ENCODE results near the gene TFAP2D. TPM values are rescaled to one million over a fixed set of nuclear protein-coding genes. Genes with fewer than 3 reads are reported as not detected.

TFAP2D gene
- not detected in 2 replicates for total RNA-seq (2014; rRNA removed; shearing (Covaris generic))

DNA sequence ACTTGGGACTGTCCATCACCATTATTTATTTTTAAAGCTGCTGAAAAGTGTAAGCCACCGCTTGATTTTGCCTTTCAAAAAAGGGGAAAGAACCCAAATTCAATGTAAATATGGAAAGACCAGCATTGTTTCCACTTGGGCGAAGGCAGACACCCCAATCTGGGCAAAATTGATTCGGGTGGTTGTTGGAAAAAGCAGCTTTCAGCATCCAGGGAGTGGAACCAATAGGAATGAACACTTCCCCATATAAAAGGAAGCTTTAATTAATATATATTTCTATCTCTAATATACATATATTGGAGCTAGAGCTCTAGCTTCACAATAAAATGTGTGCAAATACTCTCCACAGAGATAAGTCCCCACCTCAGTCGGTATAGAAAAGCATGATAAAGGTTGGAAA lies at the start of gene TFAP2D:
Gene TFAP2D, plus strand, starts transcription at position 301 of the 400 bp plus-strand sequence. CDS start 530 bp downstream, outside the sequence.
- H3K36me3 ChIP-seq (replicated peaks; ENCODE audit: control insufficient read depth, insufficient read depth, low read length), result no peaks in the 10 kb centered on the region
- no peak within 1 kb of the TSS for H3K4me3 ChIP-seq (ENCODE audit: insufficient read depth, low read depth, low read length)
- peaks cover 100% of the 10 kb centered on the region for H3K27me3 ChIP-seq (ENCODE audit: control insufficient read depth, insufficient read depth, low read length)
- no peak for DNase-seq

DNA sequence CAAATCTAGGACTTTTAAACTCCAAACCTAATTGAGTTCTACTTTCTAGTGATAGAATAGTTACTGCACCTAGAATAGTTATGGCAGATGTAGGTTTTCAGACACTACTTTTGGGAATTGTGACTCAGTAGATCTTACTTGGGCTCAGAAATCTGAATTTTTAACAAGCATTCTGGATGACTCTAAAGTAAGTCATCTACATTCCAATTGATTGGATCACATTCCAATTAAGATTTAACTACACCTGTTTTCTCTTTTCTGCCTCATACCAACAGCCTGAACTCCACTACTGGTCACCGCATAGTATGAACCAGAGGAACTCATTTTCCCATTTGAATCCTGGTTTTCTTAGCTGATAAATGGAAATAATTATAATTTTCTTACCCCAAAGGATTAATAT lies 49.5 kb upstream of the TFAP2D start:
- Histone ChIP-seq H3K27me3 (ENCODE audit: control insufficient read depth, insufficient read depth, low read length) (no peaks in the 10 kb centered on the region), H3K4me3 (ENCODE audit: insufficient read depth, low read depth, low read length) (no peak overlapping the region), H3K36me3 (replicated peaks; ENCODE audit: control insufficient read depth, insufficient read depth, low read length) (no peaks in the 10 kb centered on the region)
- no peak for DNase-seq

DNA sequence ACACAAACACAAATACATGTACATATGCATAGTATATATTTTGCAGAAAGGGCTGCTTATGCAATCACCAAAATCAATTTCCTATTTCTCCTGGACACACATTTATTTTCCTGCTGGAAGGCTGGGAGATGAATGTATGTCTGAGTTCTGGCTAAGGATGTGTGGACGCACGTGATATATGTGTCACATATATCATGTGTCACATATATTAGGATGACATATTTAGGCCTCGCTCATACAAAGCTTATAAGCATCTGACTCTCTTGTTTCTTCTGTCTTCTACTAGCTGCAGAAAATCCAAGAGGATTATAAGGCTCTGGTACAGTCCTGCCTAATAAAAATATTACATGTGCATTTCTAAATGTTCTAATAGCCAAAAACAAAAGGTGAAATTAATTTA lies 47.2 kb upstream of the TFAP2D start:
- no peak overlapping the region for H3K4me3 ChIP-seq (ENCODE audit: insufficient read depth, low read depth, low read length)
- no peaks in the 10 kb centered on the region for H3K27me3 ChIP-seq (ENCODE audit: control insufficient read depth, insufficient read depth, low read length)
- H3K36me3 ChIP-seq (replicated peaks; ENCODE audit: control insufficient read depth, insufficient read depth, low read length), result no peaks in the 10 kb centered on the region
- no peak for DNase-seq

DNA sequence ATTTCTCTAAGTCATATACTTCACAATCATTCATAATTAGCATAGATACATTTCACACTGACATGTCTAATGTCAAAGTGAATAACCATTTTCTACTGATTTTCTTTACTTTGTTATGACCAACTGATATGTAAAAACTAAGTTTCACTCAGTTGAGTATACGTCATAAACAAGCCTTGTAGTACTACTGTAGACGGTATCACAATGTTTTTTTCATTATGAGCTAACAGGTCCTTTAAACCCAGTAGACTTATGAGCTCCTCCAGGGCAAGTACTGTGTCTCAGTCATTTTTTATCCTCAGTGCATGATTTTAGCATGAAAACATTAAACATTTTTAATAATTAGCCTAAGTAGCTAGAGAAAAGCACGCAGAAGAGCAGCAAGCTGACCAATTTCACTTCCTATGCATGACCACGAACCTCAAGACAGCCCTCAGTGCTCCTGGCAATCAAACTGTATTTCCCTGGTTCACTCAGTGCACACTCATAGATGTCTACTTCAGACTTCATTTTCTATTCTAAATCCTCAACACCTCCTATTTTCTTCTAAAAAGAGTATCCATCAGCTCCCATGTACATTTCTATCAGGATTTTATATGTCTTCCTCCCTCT lies 32.0 kb upstream of the TFAP2D start:
- no peak for DNase-seq
- no peak overlapping the region for H3K4me3 ChIP-seq (ENCODE audit: insufficient read depth, low read depth, low read length)
- no peaks in the 10 kb centered on the region for H3K27me3 ChIP-seq (ENCODE audit: control insufficient read depth, insufficient read depth, low read length)
- H3K36me3 ChIP-seq (replicated peaks; ENCODE audit: control insufficient read depth, insufficient read depth, low read length), result no peaks in the 10 kb centered on the region

DNA sequence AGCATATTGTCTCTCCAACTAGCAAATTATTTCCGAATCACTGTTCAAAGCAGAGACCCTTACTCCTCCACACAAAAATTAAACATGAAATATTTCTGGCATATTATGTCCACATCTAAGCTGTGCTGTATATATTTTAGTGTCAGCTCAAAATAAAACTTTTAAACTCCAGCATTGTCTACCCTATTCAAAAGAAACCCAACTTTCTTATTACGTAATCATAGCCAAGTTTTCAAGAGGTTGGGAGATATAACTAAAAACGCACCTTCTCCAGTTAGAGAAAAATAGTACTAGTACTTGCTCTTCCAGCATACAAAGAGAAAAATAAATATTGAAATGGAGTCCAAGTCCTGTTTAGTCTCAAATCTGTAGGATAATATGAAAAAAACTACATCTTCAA lies 24.1 kb upstream of the TFAP2D start:
- no peak for DNase-seq
- no peak overlapping the region for H3K4me3 ChIP-seq (ENCODE audit: insufficient read depth, low read depth, low read length)
- H3K36me3 ChIP-seq (replicated peaks; ENCODE audit: control insufficient read depth, insufficient read depth, low read length), result no peaks in the 10 kb centered on the region
- H3K27me3 ChIP-seq (ENCODE audit: control insufficient read depth, insufficient read depth, low read length), result no peaks in the 10 kb centered on the region

DNA sequence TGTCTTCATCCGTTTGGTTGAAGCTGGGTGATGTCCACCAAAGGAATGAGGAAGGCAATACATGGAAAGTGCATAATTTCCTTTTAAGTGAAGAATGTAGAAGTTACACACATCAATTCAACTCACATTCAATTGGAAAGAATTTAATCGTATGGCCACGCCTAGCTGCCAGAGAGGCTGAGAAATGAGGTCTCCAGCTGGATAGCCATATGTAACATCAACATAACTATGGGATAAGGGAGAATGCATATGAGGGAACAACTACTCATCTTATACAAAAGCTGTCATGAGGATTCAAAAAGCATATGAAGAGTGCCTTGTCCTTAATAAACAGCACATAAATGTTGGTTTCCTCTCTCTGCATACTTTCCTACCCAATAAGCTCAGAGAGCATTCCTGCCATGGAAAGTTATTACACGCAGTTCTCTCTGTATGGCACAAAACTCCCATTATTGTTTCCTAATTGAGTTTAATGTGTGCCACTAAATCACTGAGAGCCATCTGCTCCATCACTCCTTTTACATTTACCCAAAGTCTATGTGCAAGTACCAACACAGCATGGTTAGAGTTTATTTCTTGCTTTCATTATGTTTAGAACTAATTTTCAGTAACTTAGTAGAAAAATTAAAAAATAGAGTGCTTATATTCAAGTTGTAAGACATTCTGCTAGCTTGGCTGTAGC lies 21.4 kb upstream of the TFAP2D start:
- no peak overlapping the region for H3K4me3 ChIP-seq (ENCODE audit: insufficient read depth, low read depth, low read length)

DNA sequence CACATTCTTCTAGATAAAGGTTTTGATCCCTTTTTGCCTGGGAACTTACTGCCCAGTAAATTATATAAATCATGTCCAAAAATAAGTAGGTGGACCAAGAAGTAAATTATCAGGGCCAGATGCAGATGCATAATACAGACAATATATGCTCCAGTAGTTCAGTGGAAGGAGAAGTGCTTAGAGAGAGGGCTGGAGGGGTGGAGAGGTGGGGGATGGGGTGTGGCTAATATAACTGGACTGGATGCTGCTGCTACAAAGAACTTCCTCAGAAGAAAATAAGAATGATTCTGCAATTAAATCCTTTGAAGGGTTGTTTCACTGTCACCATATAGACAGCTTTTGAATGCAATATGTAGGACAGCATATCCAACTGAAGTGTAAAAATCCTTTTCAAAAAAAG lies 14.8 kb upstream of the TFAP2D start:
- Histone ChIP-seq H3K4me3 (ENCODE audit: insufficient read depth, low read depth, low read length) (no peak overlapping the region), H3K36me3 (replicated peaks; ENCODE audit: control insufficient read depth, insufficient read depth, low read length) (no peaks in the 10 kb centered on the region), H3K27me3 (ENCODE audit: control insufficient read depth, insufficient read depth, low read length) (peaks cover 28% of the 10 kb centered on the region)
- no peak for DNase-seq

More for the DNA sequence above, 21.4 kb upstream of the TFAP2D start:
- no peaks in the 10 kb centered on the region; the same call in 1 of the 2 replicates for H3K27me3 ChIP-seq (ENCODE audit: control insufficient read depth, insufficient read depth, low read length)
- H3K36me3 ChIP-seq (replicated peaks; ENCODE audit: control insufficient read depth, insufficient read depth, low read length), result no peaks in the 10 kb centered on the region
- no peak for DNase-seq

DNA sequence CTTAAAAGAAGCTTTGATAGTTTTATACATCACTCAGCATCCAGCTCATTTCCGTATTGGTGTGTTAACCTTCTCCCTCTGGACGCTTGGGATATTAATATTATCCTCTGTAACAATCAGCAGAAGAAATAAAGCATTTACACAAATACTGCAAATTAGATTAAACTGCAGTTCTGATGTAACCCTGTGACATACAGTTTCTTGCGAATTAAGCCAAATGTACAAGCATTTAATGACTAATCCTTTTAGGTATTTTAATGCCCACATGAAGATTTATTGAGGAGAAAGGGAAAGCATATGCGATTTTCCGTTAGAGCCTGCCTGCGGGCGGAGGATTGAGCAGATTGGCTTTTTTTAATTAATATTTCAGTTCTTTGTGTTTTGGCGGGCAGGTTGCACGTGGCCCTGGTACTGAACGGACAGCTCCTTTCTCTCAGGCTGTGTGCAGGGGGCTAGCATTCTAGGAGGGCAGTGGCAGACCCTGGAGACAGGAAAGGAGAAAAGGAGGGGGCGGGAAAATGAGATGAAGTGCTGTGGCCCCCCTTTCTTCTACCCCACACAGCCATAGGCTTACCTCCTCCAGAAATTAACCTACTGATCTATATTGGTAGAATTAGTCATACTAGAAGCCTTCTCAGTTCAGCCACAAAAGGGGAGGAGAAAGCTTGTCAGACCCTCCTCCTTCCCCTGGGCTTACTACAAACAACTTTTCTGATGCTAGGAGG lies 14.1 kb upstream of the TFAP2D start:
- no peaks in the 10 kb centered on the region for H3K36me3 ChIP-seq (replicated peaks; ENCODE audit: control insufficient read depth, insufficient read depth, low read length)
- H3K27me3 ChIP-seq (ENCODE audit: control insufficient read depth, insufficient read depth, low read length), result peaks cover 29% of the 10 kb centered on the region
- no peak for DNase-seq
- no peak overlapping the region for H3K4me3 ChIP-seq (ENCODE audit: insufficient read depth, low read depth, low read length)

DNA sequence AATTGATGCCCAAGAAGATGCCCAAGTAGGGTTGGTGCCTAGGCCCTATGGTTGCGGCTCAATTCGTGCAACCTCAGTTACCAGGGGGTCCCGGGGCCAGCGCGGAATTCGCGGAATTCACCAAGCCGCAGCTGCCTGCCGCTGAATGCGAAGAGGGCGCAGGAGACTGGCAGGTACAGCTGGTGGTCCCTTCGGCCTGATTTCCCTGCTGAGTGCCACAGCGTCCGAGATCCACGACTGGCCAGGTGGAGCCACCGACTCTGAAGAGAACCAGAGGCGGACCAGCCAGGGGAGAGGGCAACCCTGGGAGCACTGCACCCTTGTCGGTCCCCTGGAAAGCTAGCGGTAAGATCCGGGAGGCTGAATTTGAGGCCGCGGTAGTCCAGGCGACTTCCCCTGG lies 6.8 kb upstream of the TFAP2D start:
- peaks cover 89% of the 10 kb centered on the region for H3K27me3 ChIP-seq (ENCODE audit: control insufficient read depth, insufficient read depth, low read length)
- DNase-seq, result peak; percentile 61
- no peaks in the 10 kb centered on the region for H3K36me3 ChIP-seq (replicated peaks; ENCODE audit: control insufficient read depth, insufficient read depth, low read length)
- H3K4me3 ChIP-seq (ENCODE audit: insufficient read depth, low read depth, low read length), result no peak overlapping the region

DNA sequence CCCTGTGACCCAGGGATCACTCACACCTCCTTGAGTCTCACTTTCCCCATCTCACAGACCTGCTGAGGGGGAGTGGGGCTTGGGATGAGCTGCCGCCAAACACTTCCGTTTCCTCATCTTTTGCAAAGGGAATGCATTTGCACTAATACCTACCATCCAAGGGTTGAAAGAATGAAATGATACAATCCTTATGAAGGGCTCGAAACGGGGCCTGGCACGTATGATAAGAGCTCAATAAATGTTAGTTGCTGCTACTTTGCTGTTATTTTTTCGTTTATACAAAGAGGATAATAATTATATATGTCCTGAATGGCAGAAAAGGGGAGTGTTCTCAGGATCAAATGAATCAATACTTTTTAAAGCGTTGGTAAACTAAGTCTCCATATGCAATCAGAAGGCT lies 6.1 kb upstream of the TFAP2D start:
- Histone ChIP-seq H3K27me3 (ENCODE audit: control insufficient read depth, insufficient read depth, low read length) (peaks cover 89% of the 10 kb centered on the region), H3K36me3 (replicated peaks; ENCODE audit: control insufficient read depth, insufficient read depth, low read length) (no peaks in the 10 kb centered on the region), H3K4me3 (ENCODE audit: insufficient read depth, low read depth, low read length) (no peak overlapping the region)
- DNase-seq, result peak; percentile 50

DNA sequence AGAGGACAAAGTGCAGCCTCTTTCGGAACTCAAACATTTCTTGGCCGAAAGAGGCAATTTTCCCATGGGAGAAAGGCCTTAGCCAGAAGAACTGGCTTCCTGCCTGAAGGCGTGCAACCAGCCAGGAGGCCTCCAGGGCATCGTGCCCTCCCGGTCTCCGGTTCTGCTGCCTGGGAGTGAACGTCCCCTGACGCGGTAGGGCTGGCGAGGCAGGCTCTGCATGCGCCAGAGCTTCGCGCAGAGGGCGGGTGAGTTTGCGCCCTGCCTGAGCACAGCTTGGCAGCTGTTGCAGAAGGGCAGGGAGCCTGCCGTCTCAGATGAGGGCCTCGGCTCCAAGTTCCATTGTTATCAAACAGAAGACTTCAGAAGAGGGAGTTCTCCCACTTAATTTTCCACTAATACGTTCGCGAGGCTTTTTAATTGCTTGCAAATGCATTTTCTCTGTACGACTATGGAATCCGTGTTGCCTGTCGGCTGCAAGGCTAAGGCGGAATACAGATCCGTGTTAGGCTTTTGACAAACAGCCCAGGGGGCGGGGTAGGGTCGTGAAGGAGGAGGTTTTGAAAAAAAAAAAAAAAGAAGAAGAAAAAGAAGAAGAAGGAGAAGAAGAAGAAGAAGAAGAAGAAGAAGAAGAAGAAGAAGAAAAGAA lies 5.5 kb upstream of the TFAP2D start:
- H3K4me3 ChIP-seq (ENCODE audit: insufficient read depth, low read depth, low read length), result no peak overlapping the region
- no peaks in the 10 kb centered on the region for H3K36me3 ChIP-seq (replicated peaks; ENCODE audit: control insufficient read depth, insufficient read depth, low read length)
- H3K27me3 ChIP-seq (ENCODE audit: control insufficient read depth, insufficient read depth, low read length), result peaks cover 91% of the 10 kb centered on the region
- peak; percentile 68 for DNase-seq

DNA sequence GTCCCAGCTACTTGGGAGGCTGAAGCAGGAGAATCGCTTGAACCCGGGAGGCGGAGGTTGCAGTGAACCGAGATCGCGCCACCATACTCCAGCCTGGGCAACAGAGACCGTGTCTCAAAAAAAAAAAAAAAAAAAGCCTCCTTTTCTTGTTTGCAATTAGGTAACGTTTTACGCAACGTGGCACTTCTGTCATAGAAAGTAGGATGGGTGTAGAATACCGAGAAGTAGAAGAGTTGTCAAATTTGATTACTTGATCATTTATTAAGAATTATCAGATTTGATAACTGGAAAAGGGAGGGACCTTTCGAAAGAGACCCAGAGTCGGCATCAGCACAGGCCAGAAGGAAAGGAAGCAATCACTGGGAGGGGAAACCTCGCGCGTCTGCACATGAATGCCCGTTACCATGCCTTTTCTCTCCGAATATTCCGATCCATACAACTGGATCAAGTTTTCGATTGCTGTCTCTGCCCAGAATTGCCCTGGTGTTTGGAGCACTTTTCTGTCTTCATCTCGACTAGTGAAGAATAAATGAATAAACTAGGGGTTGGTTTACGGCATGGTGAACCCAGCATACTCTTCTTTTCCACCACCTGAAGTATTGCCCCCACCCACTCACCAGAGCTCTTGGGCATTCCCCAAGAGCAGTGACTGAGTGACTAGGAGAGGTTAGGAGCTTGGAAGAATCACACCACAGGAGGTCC lies 4.5 kb upstream of the TFAP2D start:
- peaks cover 97% of the 10 kb centered on the region for H3K27me3 ChIP-seq (ENCODE audit: control insufficient read depth, insufficient read depth, low read length)
- DNase-seq, result no peak
- H3K4me3 ChIP-seq (ENCODE audit: insufficient read depth, low read depth, low read length), result no peak overlapping the region
- no peaks in the 10 kb centered on the region for H3K36me3 ChIP-seq (replicated peaks; ENCODE audit: control insufficient read depth, insufficient read depth, low read length)

DNA sequence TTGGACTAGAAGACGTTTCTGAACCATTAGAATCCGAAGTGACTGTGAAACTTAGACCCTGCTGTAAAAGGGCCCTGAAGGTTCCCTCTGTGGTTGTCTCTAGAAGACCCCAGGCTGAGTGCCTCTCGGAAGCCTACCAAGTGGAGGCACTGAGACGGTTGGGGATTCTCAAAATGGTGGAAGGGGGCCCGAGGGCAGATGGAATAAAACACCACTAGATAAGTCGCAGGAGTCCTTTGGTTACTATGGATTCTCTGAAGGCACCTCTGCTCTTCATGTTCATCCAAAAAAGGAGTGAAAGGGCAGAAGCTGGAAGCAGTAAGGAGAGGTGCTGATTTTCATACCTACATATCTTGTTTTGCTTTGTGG lies 4.0 kb upstream of the TFAP2D start:
- Histone ChIP-seq H3K27me3 (ENCODE audit: control insufficient read depth, insufficient read depth, low read length) (peaks cover 99% of the 10 kb centered on the region), H3K4me3 (ENCODE audit: insufficient read depth, low read depth, low read length) (no peak overlapping the region), H3K36me3 (replicated peaks; ENCODE audit: control insufficient read depth, insufficient read depth, low read length) (no peaks in the 10 kb centered on the region)
- DNase-seq, result no peak

DNA sequence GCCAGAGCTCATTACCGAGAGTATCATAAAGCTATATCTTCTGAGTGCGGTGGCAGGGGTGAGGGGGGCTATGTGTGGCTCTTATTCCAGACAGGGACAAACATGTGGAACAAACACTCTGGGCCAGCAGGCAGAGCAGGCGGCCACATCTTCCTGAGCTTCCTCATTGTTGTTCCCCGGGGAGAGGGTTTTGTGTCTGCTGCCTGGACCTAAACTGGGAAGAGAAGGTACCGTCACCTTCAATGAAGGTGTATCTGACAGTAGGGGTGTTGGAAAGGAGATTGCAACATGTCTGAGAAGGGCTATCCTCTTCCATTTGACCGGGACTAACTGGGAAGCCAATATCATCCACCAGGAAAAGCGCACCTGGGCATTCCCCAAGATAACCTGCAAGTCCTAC lies 1.6 kb upstream of the TFAP2D start:
- Histone ChIP-seq H3K27me3 (ENCODE audit: control insufficient read depth, insufficient read depth, low read length) (peaks cover 99% of the 10 kb centered on the region), H3K4me3 (ENCODE audit: insufficient read depth, low read depth, low read length) (no peak overlapping the region), H3K36me3 (replicated peaks; ENCODE audit: control insufficient read depth, insufficient read depth, low read length) (no peaks in the 10 kb centered on the region)
- no peak for DNase-seq
